ENCODE data around the gene TLE3. TPM values are rescaled to one million over a fixed set of nuclear protein-coding genes. Genes with fewer than 3 reads are reported as not detected.

The TLE3 gene
- total and polyA plus RNA-seq, 4 experiments from 2014 or later, result 3.6 to 121 (median 69.9) TPM

GRCh38 chr15:70095408-70096214, 2.1 kb downstream of the TLE3 start:
- CTCF ChIA-PET (ENCODE audit: partially characterized antibody), result interaction anchor here (0.7 to 2.5 kb wide), 8 partner anchors 10 to 519 kb away, joined by 3 to 6 read pairs (median 4); no protein-coding TSS in a partner anchor
- Mint-ChIP-seq H3K36me3 (peaks cover 20 to 55% of the 10 kb centered on the region in 2 donors), H3K9me3 (peaks cover 0 to 7% (median 0%) of the 10 kb centered on the region in 8 donors), H3K27me3 (peaks cover 2 to 7% of the 10 kb centered on the region in 2 donors), H3K27ac (peak overlapping the region; percentile 66 to 90 (median 81)), H3K4me3 (peak overlapping the region; percentile 94 to 99 (median 97)), H3K4me1 (peaks cover 47 to 86% (median 58%) of the 10 kb centered on the region in 4 donors)
- intact Hi-C loops (cut with micrococcal nuclease), result loop anchor here (5.0 kb wide), 1 partner anchor 367 kb away; no protein-coding TSS in a partner anchor
- Histone ChIP-seq H3K27me3 (ENCODE audit: insufficient read depth, low read length) (no peaks in the 10 kb centered on the region), H3K4me1 (ENCODE audit: insufficient read depth, low read length) (peaks cover 65% of the 10 kb centered on the region), H3K9me3 (ENCODE audit: control insufficient read depth in 1 of 2, low read length in 2 of 2) (no peaks in the 10 kb centered on the region), H3K27ac (ENCODE audit: low read depth, low read length) (peak overlapping the region; percentile 88), H3K4me3 (ENCODE audit: low read length in 2 of 2) (peak overlapping the region; percentile 84 to 88), H3K36me3 (ENCODE audit: insufficient read depth, low read length) (peaks cover 9% of the 10 kb centered on the region)
- peak in 4 of 5 donors; percentile 16 to 39 (median 33) for DNase-seq
- POLR2A ChIA-PET (ENCODE audit: partially characterized antibody), result interaction anchor here (1.0 to 10.4 kb wide), 26 partner anchors 7 to 643 kb away, joined by 3 to 285 read pairs (median 4); partner anchors contain the start of gene RPLP1

- Histone ChIP-seq H3K4me3 (ENCODE audit: low read length in 2 of 2) (peak overlapping the region; percentile 84 to 88), H3K36me3 (ENCODE audit: insufficient read depth, low read length) (peaks cover 11% of the 10 kb centered on the region), H3K27ac (ENCODE audit: low read depth, low read length) (peak overlapping the region; percentile 88), H3K4me1 (ENCODE audit: insufficient read depth, low read length) (peaks cover 64% of the 10 kb centered on the region), H3K9me3 (ENCODE audit: control insufficient read depth in 1 of 2, low read length in 2 of 2) (no peaks in the 10 kb centered on the region), H3K27me3 (ENCODE audit: insufficient read depth, low read length) (no peaks in the 10 kb centered on the region)
- peak overlapping the region; percentile 19 to 90 (median 87) for H3K27ac Mint-ChIP-seq
- peak overlapping the region; percentile 83 to 99 (median 93) for H3K4me3 Mint-ChIP-seq
- ChIA-PET POLR2A (ENCODE audit: partially characterized antibody) (interaction anchor here (0.5 to 10.4 kb wide), 17 partner anchors 7 to 632 kb away, joined by 3 to 285 read pairs (median 4); no protein-coding TSS in a partner anchor), CTCF (ENCODE audit: partially characterized antibody) (interaction anchor here (1.0 to 2.5 kb wide), 9 partner anchors 9 to 518 kb away, joined by 3 to 6 read pairs (median 5); no protein-coding TSS in a partner anchor)
- intact Hi-C loops (cut with micrococcal nuclease), result loop anchor here (5.0 kb wide), 1 partner anchor 368 kb away; no protein-coding TSS in a partner anchor
- peaks cover 0 to 7% (median 0%) of the 10 kb centered on the region in 8 donors for H3K9me3 Mint-ChIP-seq
- peaks cover 50 to 87% (median 60%) of the 10 kb centered on the region in 4 donors for H3K4me1 Mint-ChIP-seq
- H3K27me3 Mint-ChIP-seq, result peaks cover 2 to 6% of the 10 kb centered on the region in 2 donors
- DNase-seq, result peak in 1 of 5 donors; percentile 26
- peaks cover 25 to 62% of the 10 kb centered on the region in 2 donors for H3K36me3 Mint-ChIP-seq
Observed at GRCh38 chr15:70094690-70095311, 2.9 kb downstream of the TLE3 start.

GRCh38 chr15:70093481-70094319, 4.0 kb downstream of the TLE3 start:
- Histone ChIP-seq H3K9me3 (ENCODE audit: control insufficient read depth in 1 of 2, low read length in 2 of 2) (no peaks in the 10 kb centered on the region), H3K27ac (ENCODE audit: low read depth, low read length) (no peak overlapping the region)
- peak overlapping the region; percentile 22 to 87 (median 72) for H3K4me3 Mint-ChIP-seq

GRCh38 chr15:70093070-70093469, 4.6 kb downstream of the TLE3 start:
- H3K4me1 ChIP-seq (ENCODE audit: insufficient read depth, low read length), result peaks cover 68% of the 10 kb centered on the region
- Mint-ChIP-seq H3K27me3 (peaks cover 0 to 3% of the 10 kb centered on the region in 2 donors), H3K4me1 (peaks cover 57 to 90% (median 68%) of the 10 kb centered on the region in 4 donors), H3K4me3 (peak overlapping the region in 7 of 8 donors; percentile 0 to 87 (median 69)), H3K27ac (peak overlapping the region in 5 of 7 donors; percentile 4 to 90 (median 24)), H3K9me3 (peaks cover 0 to 3% (median 0%) of the 10 kb centered on the region in 8 donors), H3K36me3 (peaks cover 33 to 72% of the 10 kb centered on the region in 2 donors)
- no peak overlapping the region for H3K4me3 ChIP-seq (ENCODE audit: low read length in 2 of 2)
- no peaks in the 10 kb centered on the region for H3K27me3 ChIP-seq (ENCODE audit: insufficient read depth, low read length)
- CTCF ChIA-PET (ENCODE audit: partially characterized antibody), result interaction anchor here (1.1 to 2.5 kb wide), 2 partner anchors 28 to 516 kb away, joined by 3 to 6 read pairs; no protein-coding TSS in a partner anchor
- POLR2A ChIA-PET (ENCODE audit: partially characterized antibody), result interaction anchor here (0.7 to 10.4 kb wide), 3 partner anchors 337 to 575 kb away, joined by 4 to 285 read pairs (median 4); no protein-coding TSS in a partner anchor
- H3K27ac ChIP-seq (ENCODE audit: low read depth, low read length), result no peak overlapping the region
- no peaks in the 10 kb centered on the region for H3K9me3 ChIP-seq (ENCODE audit: control insufficient read depth in 1 of 2, low read length in 2 of 2)
- no peak for DNase-seq
- intact Hi-C loops (cut with micrococcal nuclease), result no loop called here
- H3K36me3 ChIP-seq (ENCODE audit: insufficient read depth, low read length), result peaks cover 14% of the 10 kb centered on the region

More at GRCh38 chr15:70093481-70094319, 4.0 kb downstream of the TLE3 start:
- peaks cover 14% of the 10 kb centered on the region for H3K36me3 ChIP-seq (ENCODE audit: insufficient read depth, low read length)
- H3K4me1 Mint-ChIP-seq, result peaks cover 57 to 89% (median 65%) of the 10 kb centered on the region in 4 donors
- H3K9me3 Mint-ChIP-seq, result peaks cover 0 to 3% (median 0%) of the 10 kb centered on the region in 8 donors
- CTCF ChIA-PET (ENCODE audit: partially characterized antibody), result interaction anchor here (1.0 to 2.5 kb wide), 6 partner anchors 12 to 517 kb away, joined by 3 to 6 read pairs (median 4); no protein-coding TSS in a partner anchor
- H3K4me3 ChIP-seq (ENCODE audit: low read length in 2 of 2), result no peak overlapping the region
- DNase-seq, result no peak
- H3K27me3 ChIP-seq (ENCODE audit: insufficient read depth, low read length), result no peaks in the 10 kb centered on the region
- peak overlapping the region in 6 of 7 donors; percentile 19 to 90 (median 61) for H3K27ac Mint-ChIP-seq
- peaks cover 73% of the 10 kb centered on the region for H3K4me1 ChIP-seq (ENCODE audit: insufficient read depth, low read length)
- POLR2A ChIA-PET (ENCODE audit: partially characterized antibody), result interaction anchor here (0.7 to 10.4 kb wide), 9 partner anchors 5 to 631 kb away, joined by 4 to 285 read pairs (median 4); no protein-coding TSS in a partner anchor
- peaks cover 29 to 66% of the 10 kb centered on the region in 2 donors for H3K36me3 Mint-ChIP-seq
- H3K27me3 Mint-ChIP-seq, result peaks cover 0 to 3% of the 10 kb centered on the region in 2 donors
- intact Hi-C loops (cut with micrococcal nuclease), result no loop called here

GRCh38 chr15:70092464-70093027, 5.2 kb downstream of the TLE3 start:
- peaks cover 55 to 90% (median 71%) of the 10 kb centered on the region in 4 donors for H3K4me1 Mint-ChIP-seq
- peak overlapping the region in 5 of 7 donors; percentile 13 to 90 (median 34) for H3K27ac Mint-ChIP-seq
- H3K27me3 Mint-ChIP-seq, result no peaks in the 10 kb centered on the region
- H3K36me3 Mint-ChIP-seq, result peaks cover 38 to 72% of the 10 kb centered on the region in 2 donors
- Histone ChIP-seq H3K4me1 (ENCODE audit: insufficient read depth, low read length) (peaks cover 72% of the 10 kb centered on the region), H3K36me3 (ENCODE audit: insufficient read depth, low read length) (peaks cover 14% of the 10 kb centered on the region), H3K4me3 (ENCODE audit: low read length in 2 of 2) (no peak overlapping the region), H3K9me3 (ENCODE audit: control insufficient read depth in 1 of 2, low read length in 2 of 2) (no peaks in the 10 kb centered on the region), H3K27me3 (ENCODE audit: insufficient read depth, low read length) (no peaks in the 10 kb centered on the region), H3K27ac (ENCODE audit: low read depth, low read length) (no peak overlapping the region)
- DNase-seq, result no peak
- H3K4me3 Mint-ChIP-seq, result peak overlapping the region; percentile 1 to 87 (median 54)
- H3K9me3 Mint-ChIP-seq, result peaks cover 0 to under 1% (median 0%) of the 10 kb centered on the region in 8 donors
- ChIA-PET CTCF (ENCODE audit: partially characterized antibody) (interaction anchor here (1.0 to 1.5 kb wide), 3 partner anchors 13 to 28 kb away, joined by 3 read pairs; no protein-coding TSS in a partner anchor), POLR2A (ENCODE audit: partially characterized antibody) (interaction anchor here (0.7 to 10.4 kb wide), 6 partner anchors 5 to 657 kb away, joined by 3 to 285 read pairs (median 4); partner anchors contain the start of gene TLE3)
- intact Hi-C loops (cut with micrococcal nuclease), result loop anchor here (1.0 kb wide), 1 partner anchor 519 kb away; no protein-coding TSS in a partner anchor
